HepG2 (cell line): ENCODE results near the gene GSTP1. TPM values are rescaled to one million over a fixed set of nuclear protein-coding genes. Genes with fewer than 3 reads are reported as not detected.

Source experiments
- ATAC-seq: fragments of 200-7000 bp; cut with Tn5 transposase; 3 replicates; pipeline ENCODE4 v1.9.1; 2020; ENCODE audit warnings: mild to moderate bottlenecking, moderate library complexity
- BruUV-seq: library from RNA; stranded (reverse); fragments of 400-500 nt; replicated peaks from 2 replicates; lab custom pipeline; 2021; lab: Mats Ljungman, UMichigan
- CTCF ChIA-PET: fragments of 300-600 bp; formaldehyde crosslinking; extraction: SDS; loops from one replicate; lab custom pipeline; 2021; ENCODE audit warnings: low total read pairs, inconsistent platforms, low intra/inter-chr PET ratio; lab: Yijun Ruan, JAX
- POLR2A ChIA-PET: fragments of 350-600 bp; sonication (Branson Sonifier 250); formaldehyde crosslinking; loops from one replicate; lab custom pipeline; 2020; ENCODE audit warnings: antibody characterized with exemption, inconsistent platforms; lab: Yijun Ruan, JAX
- DNase-seq: peaks from one replicate; pipeline ENCODE4 v3.0.0-alpha.2; 2015; ENCODE audit warnings: low spot score
- FAIRE-seq: peaks from 3 replicates; lab custom pipeline; 2011; peaks lifted over from hg19 to GRCh38; lab: Jason Lieb, UNC
- H2AFZ ChIP-seq: one replicate; pipeline ENCODE4 v1.6.1; 2011; ENCODE audit warnings: low read length, inconsistent platforms
- H3K27ac ChIP-seq: fragments of 300-600 bp; 3 replicates; pipeline ENCODE4 v1.8.0; 2011; ENCODE audit warnings: mixed run types, mild to moderate bottlenecking, mixed read lengths, low read length, inconsistent platforms; ENCODE audit not compliant: insufficient read depth; ENCODE audit errors: extremely low read length
- H3K27me3 ChIP-seq, 2 experiments: fragments of 200-600 bp in 1 of 2; 2 replicates in 1 of 2; 3 replicates in 1 of 2; pipeline versions ENCODE4 v1.6.0 to v1.8.0; 2011; ENCODE audit warnings: low read length in 2 of 2, mild to moderate bottlenecking in 2 of 2, moderate library complexity in 2 of 2, inconsistent platforms in 1 of 2; ENCODE audit not compliant: insufficient read depth in 2 of 2, control insufficient read depth in 1 of 2
- H3K36me3 ChIP-seq, 2 experiments: fragments of 200-600 bp in 1 of 2; replicated peaks in 1 of 2; 2 replicates in 1 of 2; 3 replicates in 1 of 2; pipeline versions ENCODE4 v1.5.1 to v1.8.0; 2011; ENCODE audit warnings: low read length in 2 of 2, inconsistent platforms in 1 of 2; ENCODE audit not compliant: insufficient read depth in 2 of 2, control insufficient read depth in 1 of 2
- H3K4me1 ChIP-seq: 2 replicates; pipeline ENCODE4 v1.5.1; 2012; ENCODE audit warnings: low read length, inconsistent platforms; ENCODE audit not compliant: insufficient read depth
- H3K4me2 ChIP-seq: 2 replicates; pipeline ENCODE4 v1.6.0; 2011; ENCODE audit warnings: low read depth, low read length, inconsistent platforms
- H3K4me3 ChIP-seq, 3 experiments: fragments of 200-600 bp in 1 of 3; sonication (generic), shearing (Covaris generic) in 1 of 3; replicated peaks in 1 of 3; 2 replicates each; pipeline ENCODE4 v1.5.1; 2011 to 2016; ENCODE audit warnings: low read length in 3 of 3, inconsistent platforms in 2 of 3, low read depth in 2 of 3, mild to moderate bottlenecking in 2 of 3, control low read depth in 1 of 3, mixed read lengths in 1 of 3; ENCODE audit not compliant: insufficient read depth in 1 of 3
- H3K79me2 ChIP-seq: one replicate; pipeline ENCODE4 v1.6.1; 2011; ENCODE audit warnings: low read length, inconsistent platforms; ENCODE audit not compliant: insufficient read depth
- H3K9ac ChIP-seq: 2 replicates; pipeline ENCODE4 v1.6.0; 2011; ENCODE audit warnings: mild to moderate bottlenecking, low read depth, low read length, inconsistent platforms; ENCODE audit not compliant: insufficient read depth
- H3K9me3 ChIP-seq: 2 replicates; pipeline ENCODE4 v1.5.1; 2012; ENCODE audit warnings: mild to moderate bottlenecking, low read length
- H4K20me1 ChIP-seq: 2 replicates; pipeline ENCODE4 v1.6.0; 2011; ENCODE audit warnings: inconsistent platforms, mild to moderate bottlenecking, low read length, moderate library complexity; ENCODE audit not compliant: insufficient read depth
- AKAP8 ChIP-seq: sonication (generic); formaldehyde crosslinking; IDR thresholded peaks from 2 replicates; pipeline ENCODE4 v1.5.1; 2020; ENCODE audit warnings: mild to moderate bottlenecking, missing genetic modification reagents
- CAMTA2 ChIP-seq: sonication (generic); formaldehyde crosslinking; IDR thresholded peaks from 2 replicates; pipeline ENCODE4 v1.4.0; 2020; ENCODE audit warnings: mild to moderate bottlenecking, missing genetic modification reagents, borderline replicate concordance
- DPF2 ChIP-seq: sonication (generic); formaldehyde crosslinking; IDR thresholded peaks from 2 replicates; pipeline ENCODE4 v1.4.0; 2020; ENCODE audit warnings: mild to moderate bottlenecking, low read depth, missing genetic modification reagents, borderline replicate concordance
- DR1 ChIP-seq: sonication (generic); formaldehyde crosslinking; IDR thresholded peaks from 2 replicates; pipeline ENCODE4 v1.8.0; 2021; ENCODE audit warnings: mild to moderate bottlenecking, missing genetic modification reagents, inconsistent platforms
- GATAD2A ChIP-seq: IDR thresholded peaks from 2 replicates; pipeline ENCODE4 v1.6.1; 2016
- HMG20A ChIP-seq: IDR thresholded peaks from 2 replicates; pipeline ENCODE4 v1.6.1; 2016; ENCODE audit warnings: borderline replicate concordance
- NFE2L2 ChIP-seq: fragments of 150-350 bp; IDR thresholded peaks from 2 replicates; pipeline ENCODE4 v1.6.1; 2014; ENCODE audit warnings: low read length
- NONO ChIP-seq, 2 experiments: fragments of 450-650 bp in 1 of 2; sonication (generic) in 1 of 2; formaldehyde crosslinking in 1 of 2; IDR thresholded peaks in 1 of 2; conservative IDR thresholded peaks in 1 of 2; 2 replicates each; pipeline versions ENCODE4 v1.6.1 to v1.8.0; 2017 to 2022; ENCODE audit warnings: mild to moderate bottlenecking in 1 of 2, missing genetic modification reagents in 1 of 2, moderate library complexity in 1 of 2
- POLR2AphosphoS2 ChIP-seq: IDR thresholded peaks from 2 replicates; pipeline ENCODE4 v1.6.1; 2011; ENCODE audit warnings: low read depth, low read length, improper control_type of control experiment
- SP5 ChIP-seq: IDR thresholded peaks from 2 replicates; pipeline ENCODE4 v1.6.1; 2016; ENCODE audit warnings: low read depth, borderline replicate concordance
- ZBTB38 ChIP-seq: sonication (generic); formaldehyde crosslinking; IDR thresholded peaks from 2 replicates; pipeline ENCODE4 v1.5.1; 2020; ENCODE audit warnings: mild to moderate bottlenecking, missing genetic modification reagents
- ZNF136 ChIP-seq: sonication (generic); formaldehyde crosslinking; IDR thresholded peaks from 2 replicates; pipeline ENCODE4 v1.8.1; 2022; ENCODE audit warnings: low read depth, mild to moderate bottlenecking, moderate library complexity, missing genetic modification reagents
- ZNF263 ChIP-seq: sonication (generic); formaldehyde crosslinking; IDR thresholded peaks from 2 replicates; pipeline ENCODE4 v1.4.0; 2020; ENCODE audit warnings: missing genetic modification reagents
- ZNF709 ChIP-seq: sonication (generic); formaldehyde crosslinking; IDR thresholded peaks from 2 replicates; pipeline ENCODE4 v1.5.0; 2020; ENCODE audit warnings: mild to moderate bottlenecking, missing genetic modification reagents
- ZNF761 ChIP-seq: sonication (generic); formaldehyde crosslinking; conservative IDR thresholded peaks from 2 replicates; pipeline ENCODE4 v1.4.0; 2020; ENCODE audit warnings: mild to moderate bottlenecking, missing genetic modification reagents
- ZNF891 ChIP-seq: sonication (generic); formaldehyde crosslinking; IDR thresholded peaks from 2 replicates; pipeline ENCODE4 v1.5.0; 2020; ENCODE audit warnings: mild to moderate bottlenecking, missing genetic modification reagents
- WGBS: methylation state at CpG from one replicate; pipeline ENCODE4 v1.1.6; 2017; ENCODE audit warnings: low lambda C conversion rate; 5-methylcytosine and 5-hydroxymethylcytosine counted together
- in situ Hi-C: cut with HindIII; loops from 2 replicates; pipeline ENCODE4 v1.10.0; 2017; ENCODE audit warnings: low pct_unique_long_range_greater_than_20kb; ENCODE audit not compliant: extremely low pct_ligation_motif_present
- intact Hi-C: fragments of 100-400 bp; cut with micrococcal nuclease; formaldehyde crosslinking; loops from one replicate; pipeline ENCODE4 v1.10.0; 2022; ENCODE audit not compliant: unreplicated experiment
- polyA plus RNA-seq, 8 experiments: library from polyadenylated mRNA; depleted of rRNA in 3 of 8; stranded (reverse) in 7 of 8; unstranded in 1 of 8; fragments of >200 nt; fragmentation: Illumina TruSeq in 4 of 8; extraction: Trizol in 4 of 8; gene quantifications; 2 replicates each; pipeline versions ENCODE4 v1.2.1 to v1.2.3, GENCODE V29; 2011 to 2016; ENCODE audit warnings: low read depth in 4 of 8, missing spikeins in 1 of 8, mixed read lengths in 1 of 8; ENCODE audit not compliant: insufficient read depth in 1 of 8
- total RNA-seq, 5 experiments: library from RNA; depleted of rRNA; stranded (reverse); fragments of >200 nt; fragmentation: Illumina TruSeq; extraction: Trizol; gene quantifications; 2 replicates each; pipeline ENCODE4 v1.2.3, GENCODE V29; 2016; ENCODE audit warnings: low read depth in 1 of 5
- TF ChIP-seq, protein P1 (sequence below): sonication (generic); IDR thresholded peaks from 2 replicates; pipeline ENCODE4 v1.6.1; 2016; ENCODE audit warnings: low read depth, borderline replicate concordance

The GSTP1 gene
- total and polyA plus RNA-seq, 2 of the 13 experiments (the other 11 are each of a cell fraction or from before 2014, with no cell fraction given) = not detected

DNA sequence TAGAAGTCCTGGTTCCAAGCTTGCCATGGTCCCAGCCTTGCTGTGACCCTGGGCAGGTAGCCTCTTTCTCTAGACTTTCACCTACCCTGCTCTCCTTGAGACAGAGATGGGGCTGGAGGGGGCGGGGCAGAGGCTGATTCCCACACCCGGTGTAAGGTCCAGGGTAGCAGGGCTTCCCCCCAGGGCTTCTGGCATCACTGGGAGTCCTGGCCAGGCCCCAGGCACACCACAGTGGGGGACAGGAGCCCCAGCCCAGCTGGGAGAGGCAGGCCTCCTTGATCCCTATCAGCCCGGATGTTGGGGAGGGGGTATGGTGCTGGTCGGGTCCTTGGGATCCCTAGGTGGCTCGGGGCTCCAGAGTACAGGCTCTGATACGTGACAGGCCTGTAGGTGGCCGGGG lies 47.8 kb downstream of the GSTP1 start:
- H3K9me3 ChIP-seq = no peaks in the 10 kb centered on the region
- BruUV-seq = no TSS peak
- DNase-seq (no peak), ATAC-seq (no peak), FAIRE-seq (no peak)
- in situ Hi-C loops = no loop called here
- ChIA-PET CTCF (interaction anchor here (1.6 kb wide), 1 partner anchor 17 kb away, joined by 3 read pairs; no protein-coding TSS in a partner anchor), POLR2A (interaction anchor here (1.0 to 4.8 kb wide), 9 partner anchors 8 to 278 kb away, joined by 3 to 52 read pairs (median 5); partner anchors contain the start of genes ACY3 and POLD4)
- H3K79me2 ChIP-seq = no peaks in the 10 kb centered on the region
- peak overlapping the region; percentile 84 for H3K27ac ChIP-seq
- no peaks in the 10 kb centered on the region for H3K36me3 ChIP-seq
- intact Hi-C loops = no loop called here
- H3K4me2 ChIP-seq = peak overlapping the region; percentile 83
- H3K27me3 ChIP-seq = no peaks in the 10 kb centered on the region; a peak in 2 of 5 replicates
- peak overlapping the region; percentile 77 for H3K9ac ChIP-seq
- H3K4me1 ChIP-seq = peaks cover 64% of the 10 kb centered on the region
- no peak overlapping the region for H2AFZ ChIP-seq
- no CpG with 5 or more reads among the region's 7 CpGs for WGBS
- peak; percentile 1; the same call in 1 of the 2 replicates for TF ChIP-seq ZNF891 (CRISPR knock-in tag)
- no peak for TF ChIP-seq ZNF136 (CRISPR knock-in tag)
- TF ChIP-seq, protein P1, sequence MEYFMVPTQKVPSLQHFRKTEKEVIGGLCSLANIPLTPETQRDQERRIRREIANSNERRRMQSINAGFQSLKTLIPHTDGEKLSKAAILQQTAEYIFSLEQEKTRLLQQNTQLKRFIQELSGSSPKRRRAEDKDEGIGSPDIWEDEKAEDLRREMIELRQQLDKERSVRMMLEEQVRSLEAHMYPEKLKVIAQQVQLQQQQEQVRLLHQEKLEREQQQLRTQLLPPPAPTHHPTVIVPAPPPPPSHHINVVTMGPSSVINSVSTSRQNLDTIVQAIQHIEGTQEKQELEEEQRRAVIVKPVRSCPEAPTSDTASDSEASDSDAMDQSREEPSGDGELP = peak; percentile 43; the same call in 1 of the 2 replicates
- TF ChIP-seq HMG20A (CRISPR knock-in tag) = no peak
- TF ChIP-seq AKAP8 = 0 out of 2 replicates have a peak, but pooled peaks have one; percentile 33
- TF ChIP-seq ZNF761 (CRISPR knock-in tag) = 0 out of 2 replicates have a peak, but pooled peaks have one; percentile 9
- 0 out of 2 replicates have a peak, but pooled peaks have one; percentile 11 for TF ChIP-seq DR1 (CRISPR knock-in tag)
- peak overlapping the region; percentile 38 to 86 (median 71); a peak in 5 of 6 replicates for H3K4me3 ChIP-seq
- H4K20me1 ChIP-seq = no peaks in the 10 kb centered on the region

DNA sequence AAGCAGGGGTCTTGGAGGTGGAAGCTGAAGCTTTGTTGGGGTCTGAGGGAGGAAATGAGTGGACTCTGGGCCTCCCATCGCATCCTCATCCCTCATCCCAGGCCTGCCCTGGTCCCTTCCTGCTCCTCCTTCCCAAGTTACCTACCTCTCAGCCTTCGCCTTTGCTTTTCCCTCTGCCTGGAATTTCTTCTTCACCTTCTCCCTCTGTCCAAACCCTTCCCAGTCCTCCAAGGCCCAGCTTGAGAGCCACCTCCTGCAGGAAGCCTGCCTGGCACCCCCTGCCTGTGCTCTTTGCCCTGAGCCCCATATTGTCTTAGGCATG lies 48.2 kb downstream of the GSTP1 start:
- CTCF ChIA-PET = interaction anchor here (1.6 kb wide), 1 partner anchor 16 kb away, joined by 3 read pairs; no protein-coding TSS in a partner anchor
- H3K36me3 ChIP-seq = no peaks in the 10 kb centered on the region
- in situ Hi-C loops = no loop called here
- FAIRE-seq (no peak), ATAC-seq (no peak), DNase-seq (no peak)
- intact Hi-C loops = no loop called here
- no peaks in the 10 kb centered on the region for H4K20me1 ChIP-seq
- H3K79me2 ChIP-seq = no peaks in the 10 kb centered on the region
- 24% methylated on average over 2 of the region's 2 CpGs for WGBS
- peak overlapping the region; percentile 38 to 86 (median 71); a peak in 5 of 6 replicates for H3K4me3 ChIP-seq
- peak overlapping the region; percentile 84 for H3K27ac ChIP-seq
- no TSS peak for BruUV-seq
- H3K4me2 ChIP-seq = peak overlapping the region; percentile 83
- no peaks in the 10 kb centered on the region for H3K9me3 ChIP-seq
- H3K9ac ChIP-seq = peak overlapping the region; percentile 58
- H3K4me1 ChIP-seq = peaks cover 64% of the 10 kb centered on the region
- POLR2A ChIA-PET = interaction anchor here (0.8 to 4.8 kb wide), 9 partner anchors 9 to 278 kb away, joined by 3 to 52 read pairs (median 5); partner anchors contain the start of genes ACY3 and POLD4
- no peaks in the 10 kb centered on the region; a peak in 2 of 5 replicates for H3K27me3 ChIP-seq
- H2AFZ ChIP-seq = no peak overlapping the region
- TF ChIP-seq DPF2 (CRISPR knock-in tag) (0 out of 2 replicates have a peak, but pooled peaks have one; percentile 16), ZNF263 (CRISPR knock-in tag) (peak; percentile 45; the same call in 1 of the 2 replicates), ZNF709 (CRISPR knock-in tag) (no peak), GATAD2A (CRISPR knock-in tag) (no peak), POLR2AphosphoS2 (no peak), NFE2L2 (no peak), SP5 (CRISPR knock-in tag) (0 out of 2 replicates have a peak, but pooled peaks have one; percentile 1), CAMTA2 (CRISPR knock-in tag) (0 out of 2 replicates have a peak, but pooled peaks have one; percentile 64), NONO (IDR thresholded peaks at IDR 0.05) (no peak), NONO (CRISPR knock-in tag; conservative IDR thresholded peaks at IDR 0.05) (peak; percentile 51; the same call in 1 of the 2 replicates), ZBTB38 (CRISPR knock-in tag) (0 out of 2 replicates have a peak, but pooled peaks have one; percentile 15)
